ENCODE data around the gene BRMS1L. TPM values are rescaled to one million over a fixed set of nuclear protein-coding genes. Genes with fewer than 3 reads are reported as not detected.

The BRMS1L gene
- total RNA-seq, 1 donor from 2014 or later: 16.8 TPM

GRCh38 chr14:35900741-35901140 lies 74.6 kb downstream of the BRMS1L start:
- no peak for TF ChIP-seq CTCF (IDR thresholded peaks at IDR 0.05; ENCODE audit: unreplicated experiment)
- DNase-seq (ENCODE audit: low spot score): no peak
- no peaks in the 10 kb centered on the region for H3K9me3 Mint-ChIP-seq (ENCODE audit: unreplicated experiment)
- H3K4me1 Mint-ChIP-seq (ENCODE audit: unreplicated experiment): peaks cover 14% of the 10 kb centered on the region
- no peaks in the 10 kb centered on the region for H3K36me3 Mint-ChIP-seq (ENCODE audit: low read depth, unreplicated experiment)
- no peak overlapping the region for H3K27ac Mint-ChIP-seq (ENCODE audit: unreplicated experiment)
- no peak overlapping the region for H3K4me3 Mint-ChIP-seq (ENCODE audit: unreplicated experiment)
- H3K27me3 Mint-ChIP-seq (ENCODE audit: unreplicated experiment): peaks cover 3% of the 10 kb centered on the region

GRCh38 chr14:35909665-35910064 lies 83.5 kb downstream of the BRMS1L start:
- no peak overlapping the region for H3K27ac Mint-ChIP-seq (ENCODE audit: unreplicated experiment)
- DNase-seq (ENCODE audit: low spot score): no peak
- H3K4me3 Mint-ChIP-seq (ENCODE audit: unreplicated experiment): no peak overlapping the region
- no peaks in the 10 kb centered on the region for H3K9me3 Mint-ChIP-seq (ENCODE audit: unreplicated experiment)
- no peaks in the 10 kb centered on the region for H3K36me3 Mint-ChIP-seq (ENCODE audit: low read depth, unreplicated experiment)
- no peaks in the 10 kb centered on the region for H3K27me3 Mint-ChIP-seq (ENCODE audit: unreplicated experiment)
- no peaks in the 10 kb centered on the region for H3K4me1 Mint-ChIP-seq (ENCODE audit: unreplicated experiment)
- no peak for TF ChIP-seq CTCF (IDR thresholded peaks at IDR 0.05; ENCODE audit: unreplicated experiment)

- no peak for TF ChIP-seq CTCF (IDR thresholded peaks at IDR 0.05; ENCODE audit: unreplicated experiment)
- Mint-ChIP-seq H3K9me3 (ENCODE audit: unreplicated experiment) (no peaks in the 10 kb centered on the region), H3K27me3 (ENCODE audit: unreplicated experiment) (no peaks in the 10 kb centered on the region), H3K36me3 (ENCODE audit: low read depth, unreplicated experiment) (no peaks in the 10 kb centered on the region), H3K27ac (ENCODE audit: unreplicated experiment) (no peak overlapping the region), H3K4me3 (ENCODE audit: unreplicated experiment) (no peak overlapping the region), H3K4me1 (ENCODE audit: unreplicated experiment) (peaks cover 2% of the 10 kb centered on the region)
- DNase-seq (ENCODE audit: low spot score): no peak
Measured at GRCh38 chr14:35910191-35910590, 84.1 kb downstream of the BRMS1L start.

- TF ChIP-seq CTCF (IDR thresholded peaks at IDR 0.05; ENCODE audit: unreplicated experiment): no peak
- H3K27me3 Mint-ChIP-seq (ENCODE audit: unreplicated experiment): no peaks in the 10 kb centered on the region
- H3K27ac Mint-ChIP-seq (ENCODE audit: unreplicated experiment): no peak overlapping the region
- no peaks in the 10 kb centered on the region for H3K36me3 Mint-ChIP-seq (ENCODE audit: low read depth, unreplicated experiment)
- H3K9me3 Mint-ChIP-seq (ENCODE audit: unreplicated experiment): no peaks in the 10 kb centered on the region
- H3K4me3 Mint-ChIP-seq (ENCODE audit: unreplicated experiment): no peak overlapping the region
- H3K4me1 Mint-ChIP-seq (ENCODE audit: unreplicated experiment): peaks cover 8% of the 10 kb centered on the region
- DNase-seq (ENCODE audit: low spot score): no peak
Measured at GRCh38 chr14:35911097-35911496, 85.0 kb downstream of the BRMS1L start.

GRCh38 chr14:35915185-35915584 lies 89.0 kb downstream of the BRMS1L start:
- Mint-ChIP-seq H3K4me1 (ENCODE audit: unreplicated experiment) (peaks cover 17% of the 10 kb centered on the region), H3K9me3 (ENCODE audit: unreplicated experiment) (no peaks in the 10 kb centered on the region), H3K27me3 (ENCODE audit: unreplicated experiment) (peaks cover 1% of the 10 kb centered on the region), H3K4me3 (ENCODE audit: unreplicated experiment) (no peak overlapping the region), H3K36me3 (ENCODE audit: low read depth, unreplicated experiment) (no peaks in the 10 kb centered on the region), H3K27ac (ENCODE audit: unreplicated experiment) (no peak overlapping the region)
- DNase-seq (ENCODE audit: low spot score): no peak
- TF ChIP-seq CTCF (IDR thresholded peaks at IDR 0.05; ENCODE audit: unreplicated experiment): no peak

Measured in endothelial cell (in vitro differentiated cells).